H1 (cell line): ENCODE results near the gene RBM20. TPM values are rescaled to one million over a fixed set of nuclear protein-coding genes. Genes with fewer than 3 reads are reported as not detected.

Source experiments
- CTCF ChIA-PET: fragments of 300-600 bp; sonication (Branson Sonifier 250); formaldehyde crosslinking; loops from one replicate; lab custom pipeline; 2021; ENCODE audit not compliant: partially characterized antibody; lab: Charles Lee
- POLR2A ChIA-PET: fragments of 300-600 bp; sonication (Branson Sonifier 250); formaldehyde crosslinking; loops from one replicate; lab custom pipeline; 2021; ENCODE audit warnings: inconsistent platforms; ENCODE audit not compliant: partially characterized antibody; lab: Charles Lee
- DNase-seq, 2 experiments: peaks; one replicate each; pipeline versions ENCODE4 v3.0.0 to v3.0.0-alpha.2; 2010 to 2022; ENCODE audit warnings: low spot score in 2 of 2, low read depth in 1 of 2, mixed read lengths in 1 of 2
- FAIRE-seq: peaks from 2 replicates; lab custom pipeline; 2011; peaks lifted over from hg19 to GRCh38; lab: Jason Lieb, UNC
- H2AFZ ChIP-seq: 2 replicates; pipeline ENCODE4 v1.8.1; 2012; ENCODE audit warnings: low read length, inconsistent platforms
- H2AK5ac ChIP-seq: 2 replicates; pipeline ENCODE4 v1.6.1; 2013; ENCODE audit warnings: low read depth, low read length
- H2BK120ac ChIP-seq: replicated peaks from 2 replicates; pipeline ENCODE3; 2013; ENCODE audit warnings: low read depth, low read length, inconsistent platforms
- H2BK12ac ChIP-seq: 2 replicates; pipeline ENCODE4 v1.6.1; 2013; ENCODE audit warnings: low read depth, low read length
- H2BK15ac ChIP-seq: 2 replicates; pipeline ENCODE4 v1.6.1; 2013; ENCODE audit warnings: low read length
- H2BK20ac ChIP-seq: 2 replicates; pipeline ENCODE4 v1.6.1; 2013; ENCODE audit warnings: low read length
- H2BK5ac ChIP-seq: 2 replicates; pipeline ENCODE4 v1.6.1; 2013; ENCODE audit warnings: low read depth, low read length
- H3K14ac ChIP-seq: 2 replicates; pipeline ENCODE4 v1.6.1; 2013; ENCODE audit warnings: inconsistent platforms; ENCODE audit not compliant: insufficient read length
- H3K18ac ChIP-seq: 2 replicates; pipeline ENCODE4 v1.6.1; 2013; ENCODE audit warnings: low read length; ENCODE audit errors: extremely low read depth
- H3K23ac ChIP-seq: 2 replicates; pipeline ENCODE4 v1.6.1; 2013; ENCODE audit warnings: inconsistent platforms; ENCODE audit not compliant: insufficient read length
- H3K23me2 ChIP-seq: 2 replicates; pipeline ENCODE4 v1.6.1; 2013; ENCODE audit warnings: low read depth, low read length
- H3K27ac ChIP-seq: 2 replicates; pipeline ENCODE4 v1.6.1; 2011; ENCODE audit warnings: low read depth, low read length, inconsistent platforms
- H3K27me3 ChIP-seq, 4 experiments: replicated peaks in 1 of 4; 1 replicate in 1 of 4; 2 replicates in 3 of 4; pipeline versions ENCODE4 v1.6.1 to v1.8.1; 2011 to 2013; ENCODE audit warnings: low read length in 3 of 4, mild to moderate bottlenecking in 3 of 4, inconsistent platforms in 2 of 4, mixed read lengths in 2 of 4, moderate library complexity in 1 of 4; ENCODE audit not compliant: control insufficient read depth in 3 of 4, insufficient read depth in 3 of 4; ENCODE audit errors: extremely low read depth in 1 of 4
- H3K36me3 ChIP-seq, 4 experiments: 2 replicates each; pipeline versions ENCODE4 v1.6.1 to v1.8.1; 2011 to 2013; ENCODE audit warnings: mild to moderate bottlenecking in 4 of 4, low read length in 3 of 4, moderate library complexity in 2 of 4, control low read depth in 1 of 4, inconsistent platforms in 1 of 4; ENCODE audit not compliant: insufficient read depth in 4 of 4, control insufficient read depth in 2 of 4
- H3K4ac ChIP-seq: replicated peaks from 2 replicates; pipeline ENCODE3; 2013; ENCODE audit warnings: low read length, low read depth, mixed read lengths, inconsistent platforms; ENCODE audit not compliant: insufficient read length
- H3K4me1 ChIP-seq, 4 experiments: replicated peaks in 1 of 4; 1 replicate in 1 of 4; 2 replicates in 3 of 4; pipeline versions ENCODE4 v1.6.1 to v1.8.1; 2011 to 2013; ENCODE audit warnings: low read length in 3 of 4, inconsistent platforms in 2 of 4, mixed read lengths in 1 of 4; ENCODE audit not compliant: insufficient read depth in 4 of 4, control insufficient read depth in 3 of 4
- H3K4me2 ChIP-seq, 2 experiments: 2 replicates each; pipeline versions ENCODE4 v1.6.1 to v1.8.1; 2011 to 2013; ENCODE audit warnings: low read depth in 2 of 2, low read length in 2 of 2, control low read depth in 1 of 2, inconsistent platforms in 1 of 2, mild to moderate bottlenecking in 1 of 2; ENCODE audit not compliant: insufficient read depth in 1 of 2
- H3K4me3 ChIP-seq, 4 experiments: fragments of 200-600, 300-600 bp in 1 of 4; sonication (generic), shearing (Covaris generic), sonication (Bioruptor Twin) in 1 of 4; 2 replicates each; pipeline versions ENCODE4 v1.5.1 to v1.8.1; 2011 to 2016; ENCODE audit warnings: low read length in 4 of 4, low read depth in 3 of 4, control low read depth in 2 of 4, inconsistent platforms in 2 of 4, mild to moderate bottlenecking in 2 of 4, mixed read lengths in 1 of 4, moderate library complexity in 1 of 4; ENCODE audit not compliant: insufficient read depth in 2 of 4; ENCODE audit errors: extremely low read depth in 1 of 4
- H3K56ac ChIP-seq: replicated peaks from 2 replicates; pipeline ENCODE3; 2013; ENCODE audit warnings: low read depth, mild to moderate bottlenecking, mixed read lengths, low read length, inconsistent platforms; ENCODE audit not compliant: insufficient read length
- H3K79me1 ChIP-seq: 2 replicates; pipeline ENCODE4 v1.6.1; 2013; ENCODE audit warnings: low read depth, low read length, control low read depth
- H3K79me2 ChIP-seq, 2 experiments: 2 replicates each; pipeline versions ENCODE4 v1.6.1 to v1.8.1; 2012 to 2013; ENCODE audit warnings: low read length in 2 of 2, mild to moderate bottlenecking in 2 of 2, inconsistent platforms in 1 of 2; ENCODE audit not compliant: insufficient read depth in 2 of 2, control insufficient read depth in 1 of 2
- H3K9ac ChIP-seq, 4 experiments: replicated peaks in 1 of 4; 1 replicate in 1 of 4; 2 replicates in 3 of 4; pipeline versions ENCODE4 v1.6.1 to v1.8.1; 2011 to 2013; ENCODE audit warnings: low read depth in 3 of 4, low read length in 3 of 4, control low read depth in 2 of 4, mild to moderate bottlenecking in 2 of 4, moderate library complexity in 2 of 4, inconsistent platforms in 1 of 4; ENCODE audit errors: extremely low read depth in 1 of 4
- H3K9me3 ChIP-seq, 2 experiments: 2 replicates each; pipeline versions ENCODE4 v1.6.1 to v1.8.1; 2012 to 2013; ENCODE audit warnings: mild to moderate bottlenecking in 2 of 2, moderate library complexity in 2 of 2, control low read depth in 1 of 2, inconsistent platforms in 1 of 2, low read depth in 1 of 2, low read length in 1 of 2, mixed read lengths in 1 of 2; ENCODE audit not compliant: insufficient read depth in 2 of 2
- H4K20me1 ChIP-seq, 2 experiments: replicated peaks in 1 of 2; 2 replicates each; pipeline versions ENCODE3 to v1.8.1; 2011 to 2013; ENCODE audit warnings: inconsistent platforms in 2 of 2, low read length in 2 of 2, mild to moderate bottlenecking in 1 of 2; ENCODE audit not compliant: insufficient read depth in 2 of 2, control insufficient read depth in 1 of 2
- H4K5ac ChIP-seq: 2 replicates; pipeline ENCODE4 v1.6.1; 2013; ENCODE audit warnings: low read length, low read depth, mixed read lengths, inconsistent platforms; ENCODE audit not compliant: insufficient read length
- H4K8ac ChIP-seq: 2 replicates; pipeline ENCODE4 v1.8.0; 2013; ENCODE audit warnings: mild to moderate bottlenecking, moderate library complexity, low read length, inconsistent platforms; ENCODE audit not compliant: insufficient read depth; ENCODE audit errors: extremely low read depth
- H4K91ac ChIP-seq: replicated peaks from 2 replicates; pipeline ENCODE3; 2013; ENCODE audit warnings: low read length, mixed read lengths, inconsistent platforms; ENCODE audit not compliant: insufficient read length
- KDM5A ChIP-seq: fragments of 200-600 bp; IDR thresholded peaks from 2 replicates; pipeline ENCODE4 v1.7.1; 2012; ENCODE audit warnings: mild to moderate bottlenecking, low read length, inconsistent platforms, mixed read lengths
- MAFK ChIP-seq: IDR thresholded peaks from 2 replicates; pipeline ENCODE4 v1.6.1; 2012; ENCODE audit warnings: low read depth, mild to moderate bottlenecking, improper control_type of control experiment, low read length
- SRF ChIP-seq: IDR thresholded peaks from 2 replicates; pipeline ENCODE4 v1.6.1; 2011; ENCODE audit warnings: mild to moderate bottlenecking, low read depth, low read length, moderate library complexity
- WGBS, 2 experiments: shearing (Covaris generic) in 1 of 2; methylation state at CpG; one replicate each; pipeline versions ENCODE4 v1.1.6 to v1.1.7; 2013 to 2015; ENCODE audit warnings: low lambda C conversion rate in 2 of 2, mixed read lengths in 2 of 2, inconsistent platforms in 1 of 2, low coverage in 1 of 2, missing lambda C conversion rate in 1 of 2; ENCODE audit not compliant: insufficient replicate concordance in 2 of 2, insufficient coverage in 1 of 2, insufficient read length in 1 of 2; ENCODE audit errors: extremely low coverage in 1 of 2, missing lambda C conversion rate in 1 of 2; 5-methylcytosine and 5-hydroxymethylcytosine counted together
- polyA plus RNA-seq, 7 experiments: library from polyadenylated mRNA; depleted of rRNA in 3 of 7; stranded (reverse) in 5 of 7; unstranded in 2 of 7; fragments of >200 nt in 5 of 7; fragments of 200-250 nt in 2 of 7; gene quantifications; 1 replicate in 5 of 7; 2 replicates in 1 of 7; 4 replicates in 1 of 7; pipeline versions ENCODE4 v1.2.1 to v1.2.3, GENCODE V29; 2011 to 2013; ENCODE audit warnings: missing spikeins in 2 of 7, mixed read lengths in 2 of 7
- total RNA-seq: library from RNA; stranded (reverse); fragmentation: NEBNext Ultra II Directional; extraction: Animal tissue kit (Norgen Biotek cat#: 25700); gene quantifications from 2 replicates; pipeline ENCODE4 v1.2.1, GENCODE V29; 2021

The RBM20 gene
- total and polyA plus RNA-seq, 2 of the 8 experiments (the other 6 are each of a cell fraction or from before 2014, with no cell fraction given) = 0.05 to 0.63 TPM

GRCh38 chr10:110657973-110658691, 14.0 kb downstream of the RBM20 start:
- no peak overlapping the region for H2AK5ac ChIP-seq
- no peak overlapping the region for H4K91ac ChIP-seq
- H2BK5ac ChIP-seq = no peak overlapping the region
- H3K36me3 ChIP-seq = no peaks in the 10 kb centered on the region
- H2BK120ac ChIP-seq = no peak overlapping the region
- WGBS, 2 experiments = 87% methylated on average over 11 of the region's 11 CpGs; no CpG with 5 or more reads in 1 of the 2 experiments
- ChIA-PET POLR2A (interaction anchor here (1.1 kb wide), 1 partner anchor 14 kb away, joined by 3 read pairs; the partner anchor contains the start of gene RBM20), CTCF (interaction anchor here (0.9 to 10.1 kb wide), 6 partner anchors 11 to 418 kb away, joined by 3 to 64 read pairs (median 4); partner anchors contain the start of gene RBM20)
- no peak overlapping the region; the same call in 1 of the 2 replicates for H4K8ac ChIP-seq
- H3K27me3 ChIP-seq = no peaks in the 10 kb centered on the region; a peak in 2 of 7 replicates
- H3K23me2 ChIP-seq = no peaks in the 10 kb centered on the region; the same call in 1 of the 2 replicates
- no peak overlapping the region for H3K4me2 ChIP-seq
- H2BK15ac ChIP-seq = no peak overlapping the region
- H3K9ac ChIP-seq = no peak overlapping the region; a peak in 1 of 7 replicates
- H3K79me2 ChIP-seq = no peaks in the 10 kb centered on the region
- no peak overlapping the region for H3K4ac ChIP-seq
- FAIRE-seq (no peak), DNase-seq (no peak)
- H3K18ac ChIP-seq = no peak overlapping the region
- H3K56ac ChIP-seq = no peak overlapping the region
- H4K20me1 ChIP-seq = no peaks in the 10 kb centered on the region
- no peaks in the 10 kb centered on the region for H3K4me1 ChIP-seq
- H3K4me3 ChIP-seq = no peak overlapping the region
- no peak overlapping the region for H3K27ac ChIP-seq
- no peak overlapping the region for H4K5ac ChIP-seq
- no peak overlapping the region for H2BK12ac ChIP-seq
- no peaks in the 10 kb centered on the region for H3K9me3 ChIP-seq
- H2BK20ac ChIP-seq = no peak overlapping the region
- H3K79me1 ChIP-seq = no peaks in the 10 kb centered on the region
- H2AFZ ChIP-seq = no peak overlapping the region
- H3K14ac ChIP-seq = no peak overlapping the region
- no peak for TF ChIP-seq SRF
- no peak for TF ChIP-seq KDM5A
- TF ChIP-seq MAFK = peak; percentile 80
- H3K23ac ChIP-seq = no peak overlapping the region
